ENCODE measurements around the gene MGRN1. TPM values are rescaled to one million over a fixed set of nuclear protein-coding genes. Genes with fewer than 3 reads are reported as not detected.

The MGRN1 gene
- total RNA-seq, 1 donor from 2014 or later, result 21.6 TPM

GRCh38 chr16:4604401-4604800 lies 20.2 kb upstream of the MGRN1 start:
- no peak for DNase-seq

- no peak for DNase-seq
Observed at GRCh38 chr16:4606354-4606753, 18.3 kb upstream of the MGRN1 start.

DNA sequence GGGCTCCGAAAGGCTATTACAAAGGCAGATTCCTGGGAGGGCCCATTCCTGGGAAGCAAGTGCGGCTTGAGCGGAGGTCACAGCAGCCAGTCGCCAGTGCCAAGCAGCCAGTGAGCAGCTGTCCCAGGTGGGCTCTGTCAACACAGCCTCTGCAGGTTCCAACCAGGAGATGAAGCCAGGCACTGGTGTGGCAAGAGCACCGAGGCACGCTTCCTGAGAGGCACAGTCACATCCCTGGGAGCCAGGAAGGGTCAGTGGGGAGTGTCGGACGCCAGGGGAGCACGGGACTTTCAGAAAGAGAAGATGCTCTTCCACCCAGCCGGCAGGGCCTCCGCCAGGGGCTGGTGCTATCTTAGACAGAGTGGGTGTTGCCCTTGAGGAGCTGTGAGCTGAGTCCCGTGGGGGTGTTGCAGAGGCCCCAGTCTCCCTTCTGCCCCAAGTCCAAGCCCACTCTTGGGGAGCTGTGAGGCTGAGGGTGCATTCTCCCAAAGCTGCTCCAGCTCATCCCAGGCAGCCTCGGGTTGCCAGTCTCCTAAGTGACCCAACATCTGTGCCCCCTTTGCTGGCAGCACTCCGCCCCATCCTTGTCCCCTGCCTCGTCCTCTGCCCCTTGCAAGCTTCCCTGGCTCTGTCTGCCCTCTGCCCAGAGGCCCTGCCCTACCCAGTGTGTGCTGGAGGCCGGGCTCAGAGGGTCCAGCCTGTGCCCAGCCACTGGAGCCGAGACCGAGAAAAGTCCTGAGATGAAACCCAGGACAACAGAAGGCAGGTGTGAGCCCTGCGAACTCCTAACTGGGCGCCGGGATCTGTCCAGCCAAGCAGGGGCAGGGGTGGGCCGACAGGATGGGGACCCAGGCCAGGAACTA lies 16.6 kb upstream of the MGRN1 start:
- DNase-seq, result no peak

- DNase-seq, result no peak
Observed at GRCh38 chr16:4608704-4608980, 16.0 kb upstream of the MGRN1 start.

- no peak for DNase-seq
Observed at GRCh38 chr16:4609200-4610010, 15.2 kb upstream of the MGRN1 start.

GRCh38 chr16:4610011-4611005 lies 14.3 kb upstream of the MGRN1 start:
- DNase-seq, result no peak

GRCh38 chr16:4611337-4612021 lies 13.1 kb upstream of the MGRN1 start:
- DNase-seq, result no peak

- no peak for DNase-seq
Observed at GRCh38 chr16:4612474-4612931, 12.1 kb upstream of the MGRN1 start.

- DNase-seq, result no peak
Observed at GRCh38 chr16:4612977-4613635, 11.5 kb upstream of the MGRN1 start.

- DNase-seq, result no peak
Observed at GRCh38 chr16:4613636-4614570, 10.7 kb upstream of the MGRN1 start.

- peak; percentile 61 for DNase-seq
Observed at GRCh38 chr16:4614571-4615383, 9.8 kb upstream of the MGRN1 start, which contains the start of gene UBALD1. Gene UBALD1 (minus strand): TSS chr16:4614888. CDS start chr16:4614797, 91 bp downstream.

DNA sequence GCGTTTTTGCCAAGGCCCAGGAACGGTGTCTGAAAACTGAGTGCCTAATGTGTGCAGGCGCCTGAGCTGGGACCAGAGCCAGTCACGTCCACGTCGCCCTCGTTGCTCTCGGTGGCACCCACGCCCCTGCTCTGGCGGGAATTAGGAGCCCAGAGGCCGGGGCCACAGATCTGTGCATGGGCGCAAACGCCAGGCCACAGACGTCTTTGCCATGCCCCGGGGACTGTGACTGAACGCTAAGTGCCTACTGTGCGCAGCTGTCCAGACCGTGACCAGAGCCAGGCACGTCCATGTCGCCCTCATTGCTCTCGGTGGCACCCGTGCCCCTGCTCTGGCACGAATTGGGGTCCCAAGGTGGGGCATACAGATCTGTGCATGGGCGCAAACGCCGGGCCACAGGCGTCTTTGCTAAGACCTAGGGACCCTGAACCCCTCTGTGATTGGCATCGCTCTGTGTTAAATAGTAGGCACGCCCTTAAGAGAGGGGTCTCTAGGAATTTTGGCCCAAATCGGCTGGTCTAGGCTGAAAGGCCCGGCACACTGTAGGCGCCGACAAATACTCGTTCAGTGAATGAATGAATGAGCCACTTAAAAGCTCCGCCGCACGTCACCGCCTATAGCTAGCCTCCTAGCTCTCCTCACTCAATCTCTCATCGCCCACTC lies 9.1 kb upstream of the MGRN1 start:
- no peak for DNase-seq

GRCh38 chr16:4616047-4616811 lies 8.4 kb upstream of the MGRN1 start:
- DNase-seq, result peak; percentile 100

DNA sequence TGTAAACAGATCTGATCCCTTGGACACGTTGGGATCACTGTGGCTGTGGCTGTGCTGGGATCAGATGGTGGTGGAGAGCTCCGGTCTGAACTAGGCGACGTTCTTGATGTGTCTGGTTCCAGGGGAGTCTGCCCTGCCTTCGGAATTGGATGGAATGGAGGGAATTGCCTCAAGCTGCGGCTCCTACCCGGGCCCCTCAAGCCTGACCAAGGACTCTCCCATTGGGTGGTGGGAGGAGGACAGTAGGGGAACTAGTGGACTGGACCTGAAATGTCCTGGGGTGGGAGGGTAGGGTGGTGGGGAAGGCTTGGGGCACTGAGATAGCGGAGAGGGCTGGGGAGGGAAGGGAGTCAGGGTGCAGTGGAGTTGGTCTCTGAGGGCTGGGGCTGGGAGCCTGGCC lies 6.7 kb upstream of the MGRN1 start:
- no peak for DNase-seq

DNA sequence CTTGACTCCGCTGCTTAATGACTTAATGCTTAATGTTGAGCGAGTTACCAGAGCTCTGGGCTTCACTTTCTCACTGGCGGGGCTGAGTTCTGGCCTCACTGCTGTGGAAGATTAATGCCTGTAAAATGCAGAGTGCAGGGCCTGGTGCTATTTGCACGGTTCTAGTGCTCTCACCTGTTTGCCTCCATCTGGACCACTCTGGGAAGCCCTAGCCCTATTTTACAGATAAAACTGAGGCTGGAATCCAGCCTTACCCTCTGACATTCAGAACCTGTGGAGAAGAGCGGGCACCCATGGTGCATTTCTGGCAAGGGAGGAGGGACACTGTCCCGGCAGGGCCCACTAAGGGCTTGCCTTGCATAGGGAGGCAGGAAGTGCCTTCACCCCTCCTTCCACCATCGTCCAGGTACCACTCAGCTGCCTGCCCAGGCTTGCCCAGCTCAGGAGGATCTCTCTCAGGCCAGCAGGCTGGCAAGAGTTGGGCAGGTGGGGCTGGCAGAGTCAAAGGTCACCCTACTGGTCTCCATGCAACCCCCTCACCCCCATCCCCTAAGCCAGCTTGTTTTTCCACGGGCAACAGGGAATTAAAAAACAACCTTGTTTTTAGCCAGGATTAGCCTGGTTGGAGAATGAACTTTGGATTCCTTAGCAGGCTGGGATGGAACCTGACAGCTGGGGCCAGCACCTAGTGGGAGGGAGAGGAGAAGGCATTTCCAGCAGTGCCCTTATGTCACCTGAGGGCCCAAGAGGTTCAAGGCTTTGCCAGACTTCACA lies 5.8 kb upstream of the MGRN1 start:
- DNase-seq, result no peak

DNA sequence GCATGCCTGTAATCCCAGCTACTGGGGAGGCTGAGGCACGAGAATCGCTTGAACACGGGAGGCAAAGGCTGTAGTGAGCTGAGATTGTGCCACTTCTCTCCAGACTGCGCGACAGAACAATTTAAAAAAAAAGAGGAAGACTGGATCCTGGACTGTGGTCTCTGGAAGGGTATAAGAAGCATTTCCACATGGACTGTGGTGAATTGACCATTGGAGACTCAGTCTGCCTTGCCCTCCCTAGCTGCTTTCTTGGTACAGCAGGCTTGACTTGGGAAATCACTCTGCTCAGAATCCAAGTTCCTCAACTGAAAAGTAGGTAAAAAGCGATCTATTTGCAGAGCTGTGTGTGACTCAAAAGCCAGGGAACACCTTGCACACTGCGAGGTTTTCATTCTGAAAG lies 1.0 kb upstream of the MGRN1 start:
- no peak for DNase-seq
